GM21723 (cell line): ENCODE measurements around the gene OXSR1.

Experiments
- ATAC-seq: cut with Tn5 transposase; IDR thresholded peaks from one replicate; pipeline ENCODE4 v1.9.1; 2021; ENCODE audit warnings: mild to moderate bottlenecking, moderate library complexity; ENCODE audit not compliant: unreplicated experiment

The OXSR1 gene

GRCh38 chr3:38297947-38298711, 132.8 kb downstream of the OXSR1 start:
- no peak for ATAC-seq
